Neuronal stem cell (in vitro differentiated cells): ENCODE measurements around the gene PPP1R14B.

ENCODE experiments used
- DNase-seq: peaks from one replicate; pipeline ENCODE4 v3.0.0-alpha.2; 2013; ENCODE audit warnings: low spot score
- H2AFZ ChIP-seq: one replicate; pipeline ENCODE4 v1.6.1; 2013; ENCODE audit warnings: mild to moderate bottlenecking, low read length, inconsistent platforms
- H2AK5ac ChIP-seq: 2 replicates; pipeline ENCODE4 v1.6.1; 2013; ENCODE audit warnings: low read depth, mild to moderate bottlenecking, inconsistent platforms, low read length, moderate library complexity, mixed read lengths
- H2BK120ac ChIP-seq: 2 replicates; pipeline ENCODE4 v1.6.1; 2013; ENCODE audit warnings: low read depth, mild to moderate bottlenecking, inconsistent platforms, low read length, moderate library complexity, mixed read lengths
- H2BK12ac ChIP-seq: one replicate; pipeline ENCODE4 v1.6.1; 2013; ENCODE audit warnings: low read length, inconsistent platforms
- H2BK15ac ChIP-seq: 2 replicates; pipeline ENCODE4 v1.6.1; 2013; ENCODE audit warnings: mild to moderate bottlenecking, low read length, inconsistent platforms, mixed read lengths
- H2BK5ac ChIP-seq: one replicate; pipeline ENCODE4 v1.6.1; 2013; ENCODE audit warnings: inconsistent platforms, mild to moderate bottlenecking, low read length, moderate library complexity
- H3K14ac ChIP-seq: one replicate; pipeline ENCODE4 v1.6.1; 2013; ENCODE audit warnings: low read length, inconsistent platforms
- H3K18ac ChIP-seq: 2 replicates; pipeline ENCODE4 v1.6.1; 2013; ENCODE audit warnings: low read length, inconsistent platforms
- H3K23ac ChIP-seq: 2 replicates; pipeline ENCODE4 v1.6.1; 2013; ENCODE audit warnings: low read depth, mild to moderate bottlenecking, mixed read lengths, low read length, inconsistent platforms; ENCODE audit not compliant: poor library complexity
- H3K27ac ChIP-seq: replicated peaks from 3 replicates; pipeline ENCODE4 v1.5.1; 2013; ENCODE audit warnings: low read length, inconsistent platforms
- H3K27me3 ChIP-seq, 3 experiments: 2 replicates each; pipeline ENCODE4 v1.6.1; 2013; ENCODE audit warnings: low read length in 3 of 3, mild to moderate bottlenecking in 2 of 3, inconsistent platforms in 1 of 3, low read depth in 1 of 3, mixed read lengths in 1 of 3, moderate library complexity in 1 of 3; ENCODE audit not compliant: control insufficient read depth in 3 of 3, insufficient read depth in 3 of 3
- H3K36me3 ChIP-seq, 2 donors: replicated peaks in 1 of 2; 2 replicates each; pipeline ENCODE4 v1.6.1; 2013; ENCODE audit warnings: low read length in 2 of 2; ENCODE audit not compliant: control insufficient read depth in 2 of 2, insufficient read depth in 2 of 2
- H3K4ac ChIP-seq: 2 replicates; pipeline ENCODE4 v1.6.1; 2013; ENCODE audit warnings: inconsistent platforms, mild to moderate bottlenecking, low read length, moderate library complexity
- H3K4me1 ChIP-seq, 2 donors: 1 replicate in 1 of 2; 2 replicates in 1 of 2; pipeline ENCODE4 v1.6.1; 2013; ENCODE audit warnings: low read length in 2 of 2, low read depth in 1 of 2; ENCODE audit not compliant: control insufficient read depth in 2 of 2, insufficient read depth in 1 of 2
- H3K4me2 ChIP-seq: one replicate; pipeline ENCODE4 v1.6.1; 2013; ENCODE audit warnings: mild to moderate bottlenecking, low read length, inconsistent platforms; ENCODE audit not compliant: insufficient read depth, poor library complexity, severe bottlenecking
- H3K4me3 ChIP-seq, 2 donors: 2 replicates each; pipeline ENCODE4 v1.5.1; 2013; ENCODE audit warnings: low read length in 2 of 2, mild to moderate bottlenecking in 2 of 2, inconsistent platforms in 1 of 2, moderate library complexity in 1 of 2
- H3K79me1 ChIP-seq: one replicate; pipeline ENCODE4 v1.6.1; 2013; ENCODE audit warnings: low read depth, mild to moderate bottlenecking, inconsistent platforms, low read length, moderate library complexity
- H3K9ac ChIP-seq: one replicate; pipeline ENCODE4 v1.6.1; 2013; ENCODE audit warnings: mild to moderate bottlenecking, low read depth, low read length, inconsistent platforms; ENCODE audit not compliant: poor library complexity
- H3K9me3 ChIP-seq, 2 donors: replicated peaks in 1 of 2; 2 replicates each; pipeline versions ENCODE3 to v1.6.1; 2013; ENCODE audit warnings: low read length in 2 of 2, mild to moderate bottlenecking in 2 of 2, inconsistent platforms in 1 of 2, low read depth in 1 of 2, mixed read lengths in 1 of 2, moderate library complexity in 1 of 2; ENCODE audit not compliant: control insufficient read depth in 2 of 2, insufficient read depth in 1 of 2
- H4K8ac ChIP-seq: one replicate; pipeline ENCODE4 v1.6.1; 2013; ENCODE audit warnings: low read depth, mild to moderate bottlenecking, inconsistent platforms, low read length, moderate library complexity
- H4K91ac ChIP-seq: one replicate; pipeline ENCODE4 v1.6.1; 2013; ENCODE audit warnings: low read length, low read depth, mild to moderate bottlenecking, inconsistent platforms; ENCODE audit not compliant: poor library complexity
- WGBS, 2 donors: extraction: QIAGEN DNeasy Blood & Tissue Kit; methylation state at CpG; one replicate each; pipeline ENCODE4 v1.1.7; 2013; ENCODE audit warnings: missing lambda C conversion rate in 2 of 2, mixed read lengths in 1 of 2; ENCODE audit not compliant: insufficient read length in 2 of 2, insufficient replicate concordance in 1 of 2; ENCODE audit errors: extremely low coverage in 2 of 2; 5-methylcytosine and 5-hydroxymethylcytosine counted together

PPP1R14B gene

GRCh38 chr11:64290352-64291261 is 43.9 kb upstream of the PPP1R14B start:
- Histone ChIP-seq H3K27ac (no peak overlapping the region), H3K36me3 (no peaks in the 10 kb centered on the region), H2BK12ac (no peak overlapping the region), H3K27me3 (peaks cover 32 to 63% (median 62%) of the 10 kb centered on the region in 3 experiments), H2BK15ac (peak overlapping the region; percentile 15), H4K91ac (no peak overlapping the region), H2BK120ac (no peak overlapping the region), H3K23ac (peak overlapping the region; percentile 76), H3K14ac (peak overlapping the region; percentile 47), H3K4me2 (no peak overlapping the region), H3K9me3 (no peaks in the 10 kb centered on the region), H3K79me1 (peaks cover 2% of the 10 kb centered on the region), H2AFZ (no peak overlapping the region), H3K4ac (no peak overlapping the region), H2BK5ac (no peak overlapping the region), H2AK5ac (no peak overlapping the region), H3K18ac (peak overlapping the region; percentile 19), H3K9ac (no peak overlapping the region), H3K4me3 (no peak overlapping the region), H4K8ac (no peak overlapping the region), H3K4me1 (peaks cover 12 to 13% of the 10 kb centered on the region in 2 donors)
- WGBS, 2 donors: no CpG with 5 or more reads among the region's 10 CpGs
- DNase-seq: no peak

GRCh38 chr11:64289002-64289564 is 42.3 kb upstream of the PPP1R14B start:
- Histone ChIP-seq H2BK15ac (no peak overlapping the region), H3K18ac (no peak overlapping the region), H3K4me1 (peaks cover 6 to 7% of the 10 kb centered on the region in 2 donors), H4K91ac (no peak overlapping the region), H2BK5ac (no peak overlapping the region), H3K27me3 (peaks cover 32 to 49% (median 49%) of the 10 kb centered on the region in 3 experiments), H3K9me3 (no peaks in the 10 kb centered on the region), H2BK12ac (no peak overlapping the region), H3K14ac (peak overlapping the region; percentile 38), H2AFZ (no peak overlapping the region), H2BK120ac (no peak overlapping the region), H3K36me3 (no peaks in the 10 kb centered on the region), H3K4me2 (no peak overlapping the region), H4K8ac (no peak overlapping the region), H3K9ac (no peak overlapping the region), H3K4me3 (no peak overlapping the region), H3K27ac (no peak overlapping the region), H3K79me1 (peaks cover 2% of the 10 kb centered on the region), H3K23ac (peak overlapping the region; percentile 31), H3K4ac (no peak overlapping the region), H2AK5ac (peak overlapping the region; percentile 56)
- no CpG with 5 or more reads among the region's 13 CpGs for WGBS, 2 donors
- DNase-seq: no peak

- no CpG with 5 or more reads among the region's 9 CpGs for WGBS, 2 donors
- Histone ChIP-seq H3K9me3 (no peaks in the 10 kb centered on the region), H3K18ac (no peak overlapping the region), H3K79me1 (peaks cover 4% of the 10 kb centered on the region), H2AK5ac (peak overlapping the region; percentile 84), H2BK5ac (no peak overlapping the region), H3K27me3 (peaks cover 29 to 42% (median 41%) of the 10 kb centered on the region in 3 experiments), H2BK120ac (no peak overlapping the region), H2AFZ (no peak overlapping the region), H3K23ac (peak overlapping the region; percentile 34), H4K91ac (no peak overlapping the region), H3K4me3 (no peak overlapping the region), H3K4ac (no peak overlapping the region), H3K14ac (no peak overlapping the region), H3K27ac (no peak overlapping the region), H2BK15ac (no peak overlapping the region), H3K4me2 (no peak overlapping the region), H2BK12ac (no peak overlapping the region), H3K36me3 (peaks cover 0 to under 1% of the 10 kb centered on the region in 2 donors), H4K8ac (no peak overlapping the region), H3K4me1 (peaks cover 9 to 10% of the 10 kb centered on the region in 2 donors), H3K9ac (peak overlapping the region; percentile 44)
- DNase-seq: no peak
Measured at GRCh38 chr11:64288353-64288750, 41.6 kb upstream of the PPP1R14B start.
